Measurements from ENCODE around the gene TPPP2. TPM values are rescaled to one million over a fixed set of nuclear protein-coding genes. Genes with fewer than 3 reads are reported as not detected.
"Not testable (repeated sequence)": the region's sequence is repeated elsewhere in the genome, so short reads cannot be mapped to it uniquely, and the experiment has no call there.

The TPPP2 gene
- polyA plus RNA-seq, 1 donor, result 0.16 TPM

DNA sequence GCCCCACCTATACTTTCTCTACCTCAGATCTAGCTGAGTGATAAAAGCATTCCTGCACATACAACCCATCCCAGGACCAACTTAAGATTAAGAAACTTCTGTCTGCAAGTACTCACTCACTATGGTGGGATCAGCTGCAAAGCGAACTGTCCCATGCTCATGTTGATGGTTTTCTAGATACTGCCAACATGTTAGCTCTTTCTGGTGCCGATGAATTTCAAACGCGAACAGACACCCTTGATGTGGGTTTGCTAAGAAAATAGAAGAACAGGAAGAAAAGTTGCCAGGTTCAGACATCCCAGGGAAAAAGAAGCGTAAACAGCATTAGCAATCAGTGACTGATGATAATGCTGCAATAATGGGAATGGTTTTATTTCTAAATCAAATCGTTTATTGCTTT lies 32.5 kb upstream of the TPPP2 start:
- H3K27me3 ChIP-seq (ENCODE audit: control insufficient read depth, insufficient read depth, low read length), result no peaks in the 10 kb centered on the region
- peak overlapping the region; percentile 64 for H3K27ac ChIP-seq (ENCODE audit: low read length)
- H3K36me3 ChIP-seq (ENCODE audit: control insufficient read depth, insufficient read depth, low read length), result peaks cover 41% of the 10 kb centered on the region

DNA sequence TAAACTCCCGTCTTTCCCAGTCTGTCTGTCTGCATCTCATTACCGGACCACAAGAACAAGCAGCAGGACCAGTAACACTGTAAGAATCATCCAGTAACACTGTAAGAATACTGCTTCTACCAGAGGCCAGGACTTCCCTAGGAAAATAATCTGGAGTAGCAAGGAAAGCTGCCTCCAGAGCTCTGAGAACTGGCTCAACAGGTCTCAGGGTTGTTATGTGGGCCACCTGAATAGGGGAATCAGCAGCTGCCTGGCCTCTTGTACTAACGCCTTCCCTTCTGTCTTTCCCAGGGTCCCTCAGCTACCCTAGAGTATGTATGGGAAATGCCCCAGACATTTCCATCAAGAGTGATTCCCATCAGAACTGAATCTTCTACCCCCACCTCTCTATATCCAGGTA lies 31.9 kb upstream of the TPPP2 start:
- Histone ChIP-seq H3K27ac (ENCODE audit: low read length) (peak overlapping the region; percentile 7), H3K9me3 (ENCODE audit: control insufficient read depth, low read depth, low read length) (no peaks in the 10 kb centered on the region), H3K36me3 (ENCODE audit: control insufficient read depth, insufficient read depth, low read length) (peaks cover 35% of the 10 kb centered on the region), H3K27me3 (ENCODE audit: control insufficient read depth, insufficient read depth, low read length) (no peaks in the 10 kb centered on the region), H3K4me1 (ENCODE audit: control insufficient read depth, insufficient read depth, low read length) (peaks cover 33% of the 10 kb centered on the region), H3K4me3 (ENCODE audit: low read length) (no peak overlapping the region)
- no CpG with 5 or more reads among the region's 3 CpGs for WGBS (ENCODE audit: insufficient coverage, low lambda C conversion rate)
- DNase-seq, result peak in 1 of 2 donors; percentile 71

More for the DNA sequence above, 32.5 kb upstream of the TPPP2 start:
- peaks cover 33% of the 10 kb centered on the region for H3K4me1 ChIP-seq (ENCODE audit: control insufficient read depth, insufficient read depth, low read length)
- H3K4me3 ChIP-seq (ENCODE audit: low read length), result no peak overlapping the region
- no peak for DNase-seq
- no peaks in the 10 kb centered on the region for H3K9me3 ChIP-seq (ENCODE audit: control insufficient read depth, low read depth, low read length)
- no CpG with 5 or more reads among the region's 6 CpGs for WGBS (ENCODE audit: insufficient coverage, low lambda C conversion rate)

DNA sequence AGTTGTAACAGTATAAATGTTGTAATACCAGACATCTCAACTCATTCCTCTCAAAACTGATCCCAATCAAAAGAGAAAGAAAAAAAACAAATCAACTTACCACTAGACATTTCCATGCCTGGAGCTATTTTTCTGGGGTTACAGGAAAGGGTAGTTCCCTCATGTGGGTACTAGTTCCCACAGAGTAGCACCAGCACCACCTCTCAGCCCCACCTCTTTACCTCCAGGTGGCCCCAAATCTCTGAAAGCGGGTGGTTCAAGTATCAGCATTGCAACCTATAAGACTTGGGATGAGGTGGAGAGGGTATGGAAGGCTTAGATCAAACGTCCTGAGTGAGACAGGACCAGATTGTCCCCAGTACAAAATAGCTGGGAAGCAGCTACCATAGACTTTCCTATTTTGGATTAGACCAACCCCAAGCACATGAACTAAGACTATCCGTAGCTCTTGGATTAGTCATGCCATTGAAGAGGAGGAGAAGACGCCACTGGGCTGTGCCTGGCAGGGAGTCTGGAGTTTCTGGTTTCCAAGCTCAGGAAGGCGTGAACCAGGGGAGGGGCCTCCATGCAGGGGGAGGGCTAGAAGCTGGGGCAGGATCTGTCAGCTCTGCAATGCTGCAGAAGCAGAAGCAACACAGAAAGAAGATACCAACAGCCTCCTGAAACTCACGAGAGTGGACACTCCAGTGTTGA lies 31.2 kb upstream of the TPPP2 start, which contains the start of gene SLC39A2:
Gene SLC39A2 (plus strand): TSS at position 620 of the 693 bp plus-strand sequence. CDS start 154 bp downstream, outside the sequence.
- Histone ChIP-seq H3K36me3 (ENCODE audit: control insufficient read depth, insufficient read depth, low read length) (peaks cover 30% of the 10 kb centered on the region), H3K4me3 (ENCODE audit: low read length) (no peak within 1 kb of the TSS), H3K4me1 (ENCODE audit: control insufficient read depth, insufficient read depth, low read length) (peaks cover 33% of the 10 kb centered on the region), H3K9me3 (ENCODE audit: control insufficient read depth, low read depth, low read length) (no peaks in the 10 kb centered on the region), H3K27ac (ENCODE audit: low read length) (peak within 1 kb of the TSS; percentile 44), H3K27me3 (ENCODE audit: control insufficient read depth, insufficient read depth, low read length) (no peaks in the 10 kb centered on the region)
- WGBS (ENCODE audit: insufficient coverage, low lambda C conversion rate), result no CpG with 5 or more reads among the region's 6 CpGs
- no peak for DNase-seq

DNA sequence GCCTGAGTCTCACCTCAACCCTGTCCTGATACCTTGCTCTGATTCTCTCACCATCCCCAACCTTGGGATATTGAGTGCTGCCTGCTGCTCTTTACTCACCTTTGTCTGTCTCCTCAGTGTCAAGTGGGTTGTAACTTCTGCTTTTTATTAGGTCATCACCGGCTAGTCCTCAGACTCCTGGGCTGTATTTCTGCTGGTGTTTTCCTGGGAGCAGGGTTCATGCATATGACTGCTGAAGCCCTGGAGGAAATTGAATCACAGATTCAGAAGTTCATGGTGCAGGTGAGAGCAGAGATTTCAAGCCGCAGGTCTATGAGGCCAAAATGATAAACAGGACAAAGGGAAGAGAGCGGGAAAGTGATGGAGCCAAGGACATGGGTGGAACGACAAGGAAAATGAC lies 30.4 kb upstream of the TPPP2 start:
- H3K27ac ChIP-seq (ENCODE audit: low read length), result peak overlapping the region; percentile 44
- H3K36me3 ChIP-seq (ENCODE audit: control insufficient read depth, insufficient read depth, low read length), result peaks cover 23% of the 10 kb centered on the region
- no peaks in the 10 kb centered on the region for H3K27me3 ChIP-seq (ENCODE audit: control insufficient read depth, insufficient read depth, low read length)
- H3K4me1 ChIP-seq (ENCODE audit: control insufficient read depth, insufficient read depth, low read length), result peaks cover 33% of the 10 kb centered on the region
- peak; percentile 52 to 84 for DNase-seq
- 37% methylated on average over 2 of the region's 4 CpGs for WGBS (ENCODE audit: insufficient coverage, low lambda C conversion rate)
- H3K4me3 ChIP-seq (ENCODE audit: low read length), result no peak overlapping the region
- H3K9me3 ChIP-seq (ENCODE audit: control insufficient read depth, low read depth, low read length), result no peaks in the 10 kb centered on the region

GRCh38 chr14:21001218-21001617 lies 28.8 kb upstream of the TPPP2 start:
- H3K4me3 ChIP-seq (ENCODE audit: low read length), result no peak overlapping the region
- no CpG with 5 or more reads among the region's 7 CpGs for WGBS (ENCODE audit: insufficient coverage, low lambda C conversion rate)
- no peak for DNase-seq

DNA sequence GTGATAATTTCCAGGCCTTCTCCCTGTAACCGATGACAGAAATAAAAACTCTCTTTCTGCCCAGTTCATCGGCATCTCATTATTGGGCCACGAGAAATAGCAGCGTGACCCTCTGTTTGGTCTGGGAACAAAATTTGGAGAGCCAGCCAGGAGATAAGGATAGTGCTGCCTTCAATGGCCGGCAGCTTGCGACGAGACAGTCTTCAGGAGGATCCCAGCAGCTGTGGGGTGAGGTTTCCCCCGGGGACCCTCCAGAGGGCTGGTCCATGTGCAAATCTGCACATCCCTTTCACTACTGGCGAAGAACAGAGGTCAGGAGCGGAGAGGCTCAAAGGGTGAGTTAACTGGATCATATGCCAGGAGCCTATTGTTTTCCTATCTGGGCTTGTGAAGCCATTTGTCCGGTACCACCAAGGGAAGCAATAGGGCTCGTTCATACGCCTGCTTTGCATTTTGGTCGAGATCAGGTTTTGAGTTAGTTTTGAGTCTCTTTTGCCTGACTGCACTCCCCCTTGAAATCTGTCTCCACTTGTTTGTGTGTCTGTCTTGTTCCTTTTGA lies 26.1 kb upstream of the TPPP2 start:
- no peak overlapping the region for H3K27ac ChIP-seq (ENCODE audit: low read length)
- no peaks in the 10 kb centered on the region for H3K9me3 ChIP-seq (ENCODE audit: control insufficient read depth, low read depth, low read length)
- no peaks in the 10 kb centered on the region for H3K27me3 ChIP-seq (ENCODE audit: control insufficient read depth, insufficient read depth, low read length)
- no peaks in the 10 kb centered on the region for H3K36me3 ChIP-seq (ENCODE audit: control insufficient read depth, insufficient read depth, low read length)
- DNase-seq, result no peak
- H3K4me1 ChIP-seq (ENCODE audit: control insufficient read depth, insufficient read depth, low read length), result peaks cover 11% of the 10 kb centered on the region
- WGBS (ENCODE audit: insufficient coverage, low lambda C conversion rate), result no CpG with 5 or more reads among the region's 14 CpGs
- no peak overlapping the region for H3K4me3 ChIP-seq (ENCODE audit: low read length)

More at GRCh38 chr14:21001218-21001617, 28.8 kb upstream of the TPPP2 start:
- Histone ChIP-seq H3K36me3 (ENCODE audit: control insufficient read depth, insufficient read depth, low read length) (peaks cover 6% of the 10 kb centered on the region), H3K4me1 (ENCODE audit: control insufficient read depth, insufficient read depth, low read length) (peaks cover 24% of the 10 kb centered on the region), H3K27me3 (ENCODE audit: control insufficient read depth, insufficient read depth, low read length) (no peaks in the 10 kb centered on the region), H3K27ac (ENCODE audit: low read length) (no peak overlapping the region), H3K9me3 (ENCODE audit: control insufficient read depth, low read depth, low read length) (no peaks in the 10 kb centered on the region)

DNA sequence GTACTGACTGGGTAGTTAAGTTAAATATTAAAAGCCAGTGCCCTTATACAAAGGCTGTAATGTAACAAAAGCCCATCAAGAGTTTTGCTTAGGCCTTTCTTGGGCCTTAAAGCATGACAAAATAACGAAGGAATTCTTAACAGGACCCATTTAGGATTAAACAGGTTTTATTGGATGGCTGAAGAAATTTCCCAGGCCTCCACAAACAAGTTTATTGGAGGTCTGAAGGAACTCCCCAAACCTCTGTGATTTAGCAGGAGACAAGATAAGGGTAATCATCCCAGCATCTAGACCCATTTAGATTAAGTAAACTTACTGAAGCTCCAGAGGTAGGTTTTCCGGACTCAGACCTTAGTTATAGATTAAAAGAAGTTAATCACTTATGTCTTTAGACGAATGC lies 20.3 kb upstream of the TPPP2 start:
- H3K36me3 ChIP-seq (ENCODE audit: control insufficient read depth, insufficient read depth, low read length); H3K4me3 ChIP-seq (ENCODE audit: low read length); H3K27ac ChIP-seq (ENCODE audit: low read length); H3K27me3 ChIP-seq (ENCODE audit: control insufficient read depth, insufficient read depth, low read length); DNase-seq; H3K9me3 ChIP-seq (ENCODE audit: control insufficient read depth, low read depth, low read length): not testable (repeated sequence)
- WGBS (ENCODE audit: insufficient coverage, low lambda C conversion rate), result no CpG with 5 or more reads among the region's 3 CpGs
- peaks cover 15% of the 10 kb centered on the region for H3K4me1 ChIP-seq (ENCODE audit: control insufficient read depth, insufficient read depth, low read length)

DNA sequence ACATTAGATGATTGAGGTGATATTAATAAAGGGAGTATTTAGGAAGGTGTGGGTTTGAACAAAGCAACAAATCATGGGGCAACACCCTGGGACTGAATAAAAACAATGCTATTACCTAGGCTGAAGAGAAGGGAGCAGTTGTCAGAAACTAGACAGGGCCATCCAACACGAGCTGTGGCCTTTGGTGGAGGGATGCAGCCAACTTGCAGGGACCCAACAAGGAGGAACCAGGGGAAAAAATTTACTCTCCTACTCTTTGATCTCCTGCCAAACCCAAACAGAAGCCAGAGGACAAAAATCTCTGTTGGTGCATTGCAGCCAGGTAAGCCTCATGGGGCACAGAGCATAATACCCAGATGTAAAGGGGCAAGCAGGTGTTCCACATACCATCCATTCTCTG lies 18.9 kb upstream of the TPPP2 start:
- Histone ChIP-seq H3K27ac (ENCODE audit: low read length) (no peak overlapping the region), H3K36me3 (ENCODE audit: control insufficient read depth, insufficient read depth, low read length) (no peaks in the 10 kb centered on the region), H3K27me3 (ENCODE audit: control insufficient read depth, insufficient read depth, low read length) (no peaks in the 10 kb centered on the region), H3K4me3 (ENCODE audit: low read length) (no peak overlapping the region), H3K4me1 (ENCODE audit: control insufficient read depth, insufficient read depth, low read length) (peaks cover 15% of the 10 kb centered on the region), H3K9me3 (ENCODE audit: control insufficient read depth, low read depth, low read length) (no peaks in the 10 kb centered on the region)
- no peak for DNase-seq
- no CpG with 5 or more reads among the region's 1 CpG for WGBS (ENCODE audit: insufficient coverage, low lambda C conversion rate)

- Histone ChIP-seq H3K36me3 (ENCODE audit: control insufficient read depth, insufficient read depth, low read length) (peaks cover 31% of the 10 kb centered on the region), H3K4me3 (ENCODE audit: low read length) (no peak overlapping the region), H3K9me3 (ENCODE audit: control insufficient read depth, low read depth, low read length) (no peaks in the 10 kb centered on the region), H3K4me1 (ENCODE audit: control insufficient read depth, insufficient read depth, low read length) (peaks cover 10% of the 10 kb centered on the region), H3K27ac (ENCODE audit: low read length) (no peak overlapping the region), H3K27me3 (ENCODE audit: control insufficient read depth, insufficient read depth, low read length) (no peaks in the 10 kb centered on the region)
- DNase-seq, result peak; percentile 82 to 85
- no CpG with 5 or more reads among the region's 4 CpGs for WGBS (ENCODE audit: insufficient coverage, low lambda C conversion rate)
Measured at GRCh38 chr14:21014761-21015190, 15.2 kb upstream of the TPPP2 start.

GRCh38 chr14:21015312-21015711 lies 14.7 kb upstream of the TPPP2 start:
- DNase-seq, result no peak
- H3K36me3 ChIP-seq (ENCODE audit: control insufficient read depth, insufficient read depth, low read length), result peaks cover 33% of the 10 kb centered on the region
- no peaks in the 10 kb centered on the region for H3K27me3 ChIP-seq (ENCODE audit: control insufficient read depth, insufficient read depth, low read length)
- no peak overlapping the region for H3K27ac ChIP-seq (ENCODE audit: low read length)
- H3K9me3 ChIP-seq (ENCODE audit: control insufficient read depth, low read depth, low read length), result no peaks in the 10 kb centered on the region
- H3K4me3 ChIP-seq (ENCODE audit: low read length), result no peak overlapping the region
- WGBS (ENCODE audit: insufficient coverage, low lambda C conversion rate), result 80% methylated on average over 2 of the region's 6 CpGs
- peaks cover 6% of the 10 kb centered on the region for H3K4me1 ChIP-seq (ENCODE audit: control insufficient read depth, insufficient read depth, low read length)

All from large intestine (tissue), 3 donors.